PFSK-1 (cell line): Measurements from ENCODE around the gene CTBP2.

Experiments
- POLR2AphosphoS5 ChIP-seq: IDR thresholded peaks from 2 replicates; pipeline ENCODE4 v1.6.1; 2012; ENCODE audit warnings: low read depth, mild to moderate bottlenecking, control low read depth, low read length, moderate library complexity
- REST ChIP-seq, 2 experiments: IDR thresholded peaks; 2 replicates each; pipeline versions ENCODE4 v1.6.1 to v1.8.0; 2011 to 2012; ENCODE audit warnings: low read depth in 2 of 2, low read length in 2 of 2, control low read depth in 1 of 2, inconsistent platforms in 1 of 2, mild to moderate bottlenecking in 1 of 2, moderate library complexity in 1 of 2; ENCODE audit not compliant: insufficient read depth in 1 of 2
- SIN3A ChIP-seq: IDR thresholded peaks from 2 replicates; pipeline ENCODE4 v1.6.1; 2012; ENCODE audit warnings: mild to moderate bottlenecking, low read length, moderate library complexity, borderline replicate concordance; ENCODE audit not compliant: insufficient read depth
- TAF1 ChIP-seq: IDR thresholded peaks from 2 replicates; pipeline ENCODE4 v1.6.1; 2012; ENCODE audit warnings: low read length, control low read depth, borderline replicate concordance; ENCODE audit not compliant: insufficient read depth

GRCh38 chr10:125201791-125202622 is 41.6 kb upstream of the CTBP2 start:
- TF ChIP-seq POLR2AphosphoS5, result no peak
- no peak for TF ChIP-seq TAF1
- no peak for TF ChIP-seq SIN3A
- no peak for TF ChIP-seq REST (IDR thresholded peaks at IDR 0.05; ENCODE audit: insufficient read depth in 1 of 2, low read depth in 2 of 2, low read length in 2 of 2)
